HepG2 (cell line): ENCODE data around the gene PHKG2. TPM values are rescaled to one million over a fixed set of nuclear protein-coding genes. Genes with fewer than 3 reads are reported as not detected.

ENCODE experiments used
- AGO2 ChIP-seq: fragments of 200-400 bp; formaldehyde crosslinking; optimal IDR thresholded peaks from 2 replicates; pipeline ENCODE3; 2017; ENCODE audit warnings: mild to moderate bottlenecking, low read depth, low read length, moderate library complexity
- AKAP8 ChIP-seq: sonication (generic); formaldehyde crosslinking; IDR thresholded peaks from 2 replicates; pipeline ENCODE4 v1.5.1; 2020; ENCODE audit warnings: mild to moderate bottlenecking, missing genetic modification reagents
- ATM ChIP-seq: fragments of 450-650 bp; IDR thresholded peaks from 2 replicates; pipeline ENCODE4 v1.7.1; 2017; ENCODE audit warnings: mild to moderate bottlenecking, borderline replicate concordance
- BCL6 ChIP-seq: IDR thresholded peaks from 2 replicates; pipeline ENCODE4 v1.6.1; 2016; ENCODE audit warnings: missing genetic modification reagents, missing compliant biosample characterization
- CHCHD3 ChIP-seq: sonication (generic); formaldehyde crosslinking; IDR thresholded peaks from 2 replicates; pipeline ENCODE4 v1.8.0; 2022; ENCODE audit warnings: mild to moderate bottlenecking, missing genetic modification reagents, moderate library complexity
- DR1 ChIP-seq: sonication (generic); formaldehyde crosslinking; IDR thresholded peaks from 2 replicates; pipeline ENCODE4 v1.8.0; 2021; ENCODE audit warnings: mild to moderate bottlenecking, missing genetic modification reagents, inconsistent platforms
- EP300 ChIP-seq, 3 experiments: sonication (generic) in 1 of 3; formaldehyde crosslinking in 1 of 3; IDR thresholded peaks; 2 replicates each; pipeline versions ENCODE4 v1.5.1 to v1.6.1; 2011 to 2020; ENCODE audit warnings: low read depth in 2 of 3, low read length in 2 of 3, borderline replicate concordance in 1 of 3, improper control_type of control experiment in 1 of 3, mild to moderate bottlenecking in 1 of 3, missing genetic modification reagents in 1 of 3, moderate library complexity in 1 of 3
- HDAC2 ChIP-seq: sonication (generic); formaldehyde crosslinking; IDR thresholded peaks from 2 replicates; pipeline ENCODE4 v1.4.0; 2020; ENCODE audit warnings: missing genetic modification reagents
- HMG20B ChIP-seq: conservative IDR thresholded peaks from 2 replicates; pipeline ENCODE4 v1.6.1; 2016; ENCODE audit warnings: missing genetic modification reagents, missing compliant biosample characterization
- HOXD1 ChIP-seq: sonication (generic); formaldehyde crosslinking; IDR thresholded peaks from 2 replicates; pipeline ENCODE4 v1.5.0; 2020; ENCODE audit warnings: missing genetic modification reagents
- IKZF4 ChIP-seq: sonication (generic); formaldehyde crosslinking; IDR thresholded peaks from 2 replicates; pipeline ENCODE4 v1.5.1; 2020; ENCODE audit warnings: borderline replicate concordance, mild to moderate bottlenecking, low read depth, missing genetic modification reagents; ENCODE audit errors: not compliant biosample characterization
- NCOR1 ChIP-seq: fragments of 200-600 bp; sonication (generic); IDR thresholded peaks from 2 replicates; pipeline ENCODE4 v1.7.0; 2017; ENCODE audit warnings: antibody characterized with exemption, low read length, borderline replicate concordance
- POLR2AphosphoS5 ChIP-seq: IDR thresholded peaks from 2 replicates; pipeline ENCODE4 v1.6.1; 2012; ENCODE audit warnings: low read depth, low read length
- SAFB2 ChIP-seq: sonication (generic); formaldehyde crosslinking; IDR thresholded peaks from 2 replicates; pipeline ENCODE4 v1.5.1; 2020; ENCODE audit warnings: missing genetic modification reagents, low read depth, mild to moderate bottlenecking, borderline replicate concordance
- SAP130 ChIP-seq: IDR thresholded peaks from 2 replicates; pipeline ENCODE4 v1.6.1; 2016; ENCODE audit warnings: low read depth
- SKI ChIP-seq: fragments of 450-650 bp; IDR thresholded peaks from one replicate; pipeline ENCODE4 v1.6.1; 2018; ENCODE audit warnings: mild to moderate bottlenecking; ENCODE audit not compliant: partially characterized antibody
- THAP11 ChIP-seq: IDR thresholded peaks from 2 replicates; pipeline ENCODE4 v1.6.1; 2016; ENCODE audit warnings: missing biosample characterization, missing genetic modification reagents
- ZBTB21 ChIP-seq: sonication (generic); formaldehyde crosslinking; IDR thresholded peaks from 2 replicates; pipeline ENCODE4 v1.4.0; 2020; ENCODE audit warnings: missing genetic modification reagents
- ZNF224 ChIP-seq: sonication (generic); formaldehyde crosslinking; IDR thresholded peaks from 2 replicates; pipeline ENCODE4 v1.5.0; 2020; ENCODE audit warnings: mild to moderate bottlenecking, missing genetic modification reagents
- ZNF34 ChIP-seq: sonication (generic); formaldehyde crosslinking; IDR thresholded peaks from 2 replicates; pipeline ENCODE4 v1.4.0; 2020; ENCODE audit warnings: mild to moderate bottlenecking, missing genetic modification reagents, borderline replicate concordance
- ZNF343 ChIP-seq: sonication (generic); formaldehyde crosslinking; IDR thresholded peaks from 2 replicates; pipeline ENCODE4 v1.4.0; 2020; ENCODE audit warnings: mild to moderate bottlenecking, missing genetic modification reagents
- ZNF724P ChIP-seq: sonication (generic); formaldehyde crosslinking; IDR thresholded peaks from 2 replicates; pipeline ENCODE4 v1.8.0; 2022; ENCODE audit warnings: missing genetic modification reagents, borderline replicate concordance
- ZNF749 ChIP-seq: sonication (generic); formaldehyde crosslinking; IDR thresholded peaks from 2 replicates; pipeline ENCODE4 v1.8.0; 2022; ENCODE audit warnings: mild to moderate bottlenecking, missing genetic modification reagents, moderate library complexity, borderline replicate concordance
- polyA plus RNA-seq, 8 experiments: library from polyadenylated mRNA; depleted of rRNA in 3 of 8; stranded (reverse) in 7 of 8; unstranded in 1 of 8; fragments of >200 nt; fragmentation: Illumina TruSeq in 4 of 8; extraction: Trizol in 4 of 8; gene quantifications; 2 replicates each; pipeline versions ENCODE4 v1.2.1 to v1.2.3, GENCODE V29; 2011 to 2016; ENCODE audit warnings: low read depth in 4 of 8, missing spikeins in 1 of 8, mixed read lengths in 1 of 8; ENCODE audit not compliant: insufficient read depth in 1 of 8
- total RNA-seq, 5 experiments: library from RNA; depleted of rRNA; stranded (reverse); fragments of >200 nt; fragmentation: Illumina TruSeq; extraction: Trizol; gene quantifications; 2 replicates each; pipeline ENCODE4 v1.2.3, GENCODE V29; 2016; ENCODE audit warnings: low read depth in 1 of 5
- TF ChIP-seq, protein P1 (sequence below): IDR thresholded peaks from 2 replicates; pipeline ENCODE4 v1.6.1; 2016; ENCODE audit warnings: low read depth, control low read depth
- TF ChIP-seq, protein P2 (sequence below): conservative IDR thresholded peaks from 2 replicates; pipeline ENCODE4 v1.6.1; 2018; ENCODE audit warnings: missing genetic modification reagents
- TF ChIP-seq, protein P3 (sequence below): sonication (generic); formaldehyde crosslinking; IDR thresholded peaks from 2 replicates; pipeline ENCODE4 v1.4.0; 2020; ENCODE audit warnings: missing genetic modification reagents, borderline replicate concordance
- TF ChIP-seq, protein P4 (sequence below): sonication (generic); formaldehyde crosslinking; IDR thresholded peaks from 2 replicates; pipeline ENCODE4 v1.4.0; 2020; ENCODE audit warnings: mild to moderate bottlenecking, missing genetic modification reagents

Gene PHKG2
- total and polyA plus RNA-seq, 2 of the 13 experiments (the other 11 are each of a cell fraction or from before 2014, with no cell fraction given): 37.4 to 42.1 TPM

DNA sequence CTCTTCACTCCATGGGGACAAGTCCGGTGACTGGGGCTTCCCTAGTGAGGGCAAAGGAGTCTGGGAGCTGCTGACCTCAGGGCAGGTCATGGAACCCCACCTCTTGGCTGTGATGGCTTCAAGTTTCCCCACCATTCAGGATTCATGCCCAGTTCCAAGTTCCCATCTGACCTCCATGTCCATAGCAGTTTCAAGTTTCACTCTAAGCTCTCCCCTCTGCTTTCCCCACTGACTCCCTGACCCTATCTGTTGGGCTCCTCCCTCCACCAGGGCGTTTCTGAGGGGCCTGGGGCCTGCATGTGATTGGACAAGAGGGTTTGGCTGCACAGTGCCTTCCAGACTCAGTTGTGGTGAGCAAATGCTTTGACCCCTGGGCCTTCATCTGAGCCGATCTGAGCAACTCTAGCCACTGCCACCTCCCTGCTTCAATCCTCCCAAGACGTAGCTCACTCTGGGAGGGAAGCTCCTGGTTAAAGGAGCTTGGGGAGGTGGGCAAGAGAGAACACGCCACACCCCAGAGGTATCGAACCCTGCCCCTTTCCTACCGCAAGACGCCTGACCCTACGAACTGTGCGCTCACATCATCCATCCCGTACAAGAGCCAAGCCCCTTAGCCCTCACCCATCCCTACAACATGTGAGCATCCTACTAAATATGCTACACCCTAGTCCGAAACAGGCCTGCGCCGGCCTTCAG, 30.5 kb downstream of the PHKG2 start (continued):
- no peak for TF ChIP-seq ZNF224 (CRISPR knock-in tag)
- 0 out of 2 replicates have a peak, but pooled peaks have one; percentile 23 for TF ChIP-seq CHCHD3 (CRISPR knock-in tag)
- TF ChIP-seq, protein P1, sequence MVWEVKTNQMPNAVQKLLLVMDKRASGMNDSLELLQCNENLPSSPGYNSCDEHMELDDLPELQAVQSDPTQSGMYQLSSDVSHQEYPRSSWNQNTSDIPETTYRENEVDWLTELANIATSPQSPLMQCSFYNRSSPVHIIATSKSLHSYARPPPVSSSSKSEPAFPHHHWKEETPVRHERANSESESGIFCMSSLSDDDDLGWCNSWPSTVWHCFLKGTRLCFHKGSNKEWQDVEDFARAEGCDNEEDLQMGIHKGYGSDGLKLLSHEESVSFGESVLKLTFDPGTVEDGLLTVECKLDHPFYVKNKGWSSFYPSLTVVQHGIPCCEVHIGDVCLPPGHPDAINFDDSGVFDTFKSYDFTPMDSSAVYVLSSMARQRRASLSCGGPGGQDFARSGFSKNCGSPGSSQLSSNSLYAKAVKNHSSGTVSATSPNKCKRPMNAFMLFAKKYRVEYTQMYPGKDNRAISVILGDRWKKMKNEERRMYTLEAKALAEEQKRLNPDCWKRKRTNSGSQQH (CRISPR knock-in tag): no peak
- TF ChIP-seq HMG20B: no peak
- no peak for TF ChIP-seq HDAC2
- 0 out of 2 replicates have a peak, but pooled peaks have one; percentile 7 for TF ChIP-seq BCL6 (CRISPR knock-in tag)
- no peak for TF ChIP-seq IKZF4 (CRISPR knock-in tag)
- no peak for TF ChIP-seq ZNF343 (CRISPR knock-in tag)
- no peak for TF ChIP-seq ZNF724P (CRISPR knock-in tag)
- peak; percentile 81 for TF ChIP-seq AGO2
- 0 out of 2 replicates have a peak, but pooled peaks have one; percentile 47 for TF ChIP-seq SAFB2 (CRISPR knock-in tag)
- TF ChIP-seq POLR2AphosphoS5: peak; percentile 30
- 0 out of 2 replicates have a peak, but pooled peaks have one; percentile 23 for TF ChIP-seq HOXD1 (CRISPR knock-in tag)
- no peak for TF ChIP-seq DR1 (CRISPR knock-in tag)
- 0 out of 2 replicates have a peak, but pooled peaks have one; percentile 7 for TF ChIP-seq THAP11 (CRISPR knock-in tag)
- no peak for TF ChIP-seq NCOR1
- TF ChIP-seq, protein P2, sequence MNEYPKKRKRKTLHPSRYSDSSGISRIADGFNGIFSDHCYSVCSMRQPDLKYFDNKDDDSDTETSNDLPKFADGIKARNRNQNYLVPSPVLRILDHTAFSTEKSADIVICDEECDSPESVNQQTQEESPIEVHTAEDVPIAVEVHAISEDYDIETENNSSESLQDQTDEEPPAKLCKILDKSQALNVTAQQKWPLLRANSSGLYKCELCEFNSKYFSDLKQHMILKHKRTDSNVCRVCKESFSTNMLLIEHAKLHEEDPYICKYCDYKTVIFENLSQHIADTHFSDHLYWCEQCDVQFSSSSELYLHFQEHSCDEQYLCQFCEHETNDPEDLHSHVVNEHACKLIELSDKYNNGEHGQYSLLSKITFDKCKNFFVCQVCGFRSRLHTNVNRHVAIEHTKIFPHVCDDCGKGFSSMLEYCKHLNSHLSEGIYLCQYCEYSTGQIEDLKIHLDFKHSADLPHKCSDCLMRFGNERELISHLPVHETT: no peak
- no peak for TF ChIP-seq ZBTB21 (CRISPR knock-in tag)
- TF ChIP-seq SAP130: no peak; the same call in 1 of the 2 replicates
- TF ChIP-seq, protein P3, sequence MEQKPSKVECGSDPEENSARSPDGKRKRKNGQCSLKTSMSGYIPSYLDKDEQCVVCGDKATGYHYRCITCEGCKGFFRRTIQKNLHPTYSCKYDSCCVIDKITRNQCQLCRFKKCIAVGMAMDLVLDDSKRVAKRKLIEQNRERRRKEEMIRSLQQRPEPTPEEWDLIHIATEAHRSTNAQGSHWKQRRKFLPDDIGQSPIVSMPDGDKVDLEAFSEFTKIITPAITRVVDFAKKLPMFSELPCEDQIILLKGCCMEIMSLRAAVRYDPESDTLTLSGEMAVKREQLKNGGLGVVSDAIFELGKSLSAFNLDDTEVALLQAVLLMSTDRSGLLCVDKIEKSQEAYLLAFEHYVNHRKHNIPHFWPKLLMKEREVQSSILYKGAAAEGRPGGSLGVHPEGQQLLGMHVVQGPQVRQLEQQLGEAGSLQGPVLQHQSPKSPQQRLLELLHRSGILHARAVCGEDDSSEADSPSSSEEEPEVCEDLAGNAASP (CRISPR knock-in tag): no peak
- TF ChIP-seq EP300 (IDR thresholded peaks at IDR 0.05; ENCODE audit: low read depth in 2 of 2, low read length in 2 of 2): no peak
- TF ChIP-seq EP300 (CRISPR knock-in tag; IDR thresholded peaks at IDR 0.05; ENCODE audit: borderline replicate concordance): peak; percentile 18; the same call in 1 of the 2 replicates
- TF ChIP-seq, protein P4, sequence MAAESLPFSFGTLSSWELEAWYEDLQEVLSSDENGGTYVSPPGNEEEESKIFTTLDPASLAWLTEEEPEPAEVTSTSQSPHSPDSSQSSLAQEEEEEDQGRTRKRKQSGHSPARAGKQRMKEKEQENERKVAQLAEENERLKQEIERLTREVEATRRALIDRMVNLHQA (CRISPR knock-in tag): no peak
- no peak for TF ChIP-seq ZNF34 (CRISPR knock-in tag)
- no peak for TF ChIP-seq SKI
- no peak for TF ChIP-seq ZNF749 (CRISPR knock-in tag)
- TF ChIP-seq AKAP8 (CRISPR knock-in tag): peak; percentile 84
- no peak for TF ChIP-seq ATM
